Skin epidermis (tissue), 12 donors: ENCODE measurements around the gene UBXN10.
A peak's percentile ranks its signal among the peaks of the same experiment; 100 is the strongest.
"Not testable (repeated sequence)": the region's sequence is repeated elsewhere in the genome, so short reads cannot be mapped to it uniquely, and the experiment has no call there.

Experiments
- H3K27ac ChIP-seq, 21 experiments: fragments of 200-600 bp; sonication (generic) in 11 of 21; one replicate each; pipeline ENCODE4 v1.5.0; 2020; ENCODE audit warnings: mild to moderate bottlenecking in 3 of 21, inconsistent platforms in 2 of 21, moderate library complexity in 2 of 21
- H3K4me3 ChIP-seq, 7 experiments: fragments of 200-600 bp; sonication (generic) in 2 of 7; one replicate each; pipeline ENCODE4 v1.5.0; 2020; ENCODE audit warnings: inconsistent platforms in 2 of 7, mild to moderate bottlenecking in 2 of 7, moderate library complexity in 1 of 7

UBXN10 gene

DNA sequence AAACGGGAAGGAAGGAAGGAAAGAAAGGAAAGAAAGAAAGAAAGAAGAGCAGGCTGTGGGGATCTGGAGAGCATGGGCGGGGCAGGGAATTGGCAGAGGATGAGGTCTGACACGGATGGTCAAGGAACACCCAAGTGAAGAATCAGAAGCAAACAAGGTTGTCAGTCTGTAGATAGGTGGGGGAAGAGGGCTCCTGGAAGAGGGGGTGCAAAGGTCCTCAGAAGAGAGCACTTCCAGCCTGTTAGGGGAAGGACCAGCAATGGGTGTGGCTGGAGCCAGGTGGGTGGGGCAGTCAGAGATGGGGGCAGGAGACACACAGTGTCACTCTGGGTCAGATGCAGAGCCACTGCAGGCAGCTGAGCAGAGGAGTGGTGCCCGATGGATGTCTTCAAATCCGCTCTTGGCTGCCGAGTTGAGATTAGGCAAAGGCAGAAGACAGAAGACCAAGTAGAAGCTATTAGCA is 11.5 kb downstream of the UBXN10 start:
- no peak overlapping the region for H3K4me3 ChIP-seq
- H3K27ac ChIP-seq, result no peak overlapping the region

DNA sequence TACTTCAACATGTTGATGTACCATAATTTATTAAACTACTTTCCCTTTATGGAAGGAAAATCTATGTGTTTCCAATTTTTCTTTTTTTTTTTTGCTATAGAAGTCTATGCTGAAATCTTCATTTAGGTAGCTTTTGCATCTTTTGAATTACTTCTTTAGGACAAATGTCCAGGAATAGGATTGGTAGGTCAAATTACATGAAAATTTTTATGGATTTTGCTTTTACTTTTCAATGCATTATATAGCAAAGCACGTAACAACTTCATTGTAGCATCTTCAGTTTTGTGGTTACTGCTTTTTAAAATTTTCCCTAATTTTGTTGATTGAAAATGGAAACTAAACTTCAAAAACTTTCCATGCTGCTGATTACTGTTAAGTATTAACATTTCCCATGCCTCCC is 12.4 kb downstream of the UBXN10 start:
- H3K4me3 ChIP-seq, result no peak overlapping the region
- H3K27ac ChIP-seq, result no peak overlapping the region

DNA sequence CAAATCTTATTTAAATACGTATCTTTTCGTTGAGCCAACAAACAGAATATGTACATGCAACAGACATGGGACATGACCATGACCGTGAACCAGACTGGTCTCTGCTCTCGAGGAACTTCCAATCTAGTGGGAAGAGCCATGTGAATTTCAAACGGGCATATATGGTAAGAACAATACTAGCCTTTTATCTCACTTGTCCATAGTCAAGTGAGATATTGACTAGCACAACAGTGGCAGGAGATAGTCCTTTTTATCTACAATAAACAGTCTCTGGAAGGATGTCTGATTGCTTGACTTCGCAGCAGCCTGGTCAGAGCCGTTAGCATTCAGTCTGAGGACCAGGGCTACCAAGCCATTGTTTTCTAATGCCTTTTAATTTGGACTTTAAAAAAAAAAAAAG is 13.0 kb downstream of the UBXN10 start:
- no peak overlapping the region for H3K27ac ChIP-seq
- H3K4me3 ChIP-seq, result no peak overlapping the region

DNA sequence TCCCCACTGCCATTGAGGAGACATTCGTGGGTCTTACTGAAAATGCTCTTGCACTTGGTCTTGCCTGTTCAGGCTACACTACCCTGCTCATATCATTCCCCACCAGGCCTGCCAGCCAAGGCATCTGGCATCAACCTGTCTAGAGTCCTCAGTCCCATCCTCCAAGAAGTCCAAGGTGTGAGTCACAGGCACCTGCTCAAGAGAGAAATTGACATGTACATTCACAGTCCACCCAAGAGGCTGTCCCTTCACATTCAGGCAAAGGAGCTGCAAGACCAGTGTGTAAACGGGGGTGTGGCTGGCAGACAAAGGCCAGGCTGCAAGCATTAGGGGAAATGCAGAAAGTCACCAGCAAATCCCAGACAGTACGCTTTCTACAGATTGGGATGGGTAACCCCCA is 13.5 kb downstream of the UBXN10 start:
- Histone ChIP-seq H3K27ac (no peak overlapping the region), H3K4me3 (no peak overlapping the region)

DNA sequence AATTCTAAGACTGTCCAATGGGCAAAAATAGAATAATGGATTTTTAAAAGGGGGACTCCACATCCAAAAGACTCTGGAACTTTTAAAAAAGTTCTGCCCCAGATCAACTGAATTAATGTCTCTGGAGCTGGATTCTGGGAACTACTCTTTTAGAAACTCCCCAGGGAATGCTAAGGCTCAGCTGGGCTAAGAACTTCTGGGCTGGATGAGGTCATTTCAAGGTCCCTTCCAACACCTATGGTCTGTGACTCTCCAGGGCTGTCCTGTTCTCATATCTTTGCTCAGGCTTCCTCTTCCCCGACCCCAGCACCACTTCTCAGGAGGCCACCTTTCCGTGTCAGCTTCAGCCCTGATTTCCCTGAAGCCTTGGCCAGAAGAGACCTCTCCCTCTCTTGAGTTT is 13.9 kb downstream of the UBXN10 start:
- H3K27ac ChIP-seq, result no peak overlapping the region
- H3K4me3 ChIP-seq, result no peak overlapping the region

DNA sequence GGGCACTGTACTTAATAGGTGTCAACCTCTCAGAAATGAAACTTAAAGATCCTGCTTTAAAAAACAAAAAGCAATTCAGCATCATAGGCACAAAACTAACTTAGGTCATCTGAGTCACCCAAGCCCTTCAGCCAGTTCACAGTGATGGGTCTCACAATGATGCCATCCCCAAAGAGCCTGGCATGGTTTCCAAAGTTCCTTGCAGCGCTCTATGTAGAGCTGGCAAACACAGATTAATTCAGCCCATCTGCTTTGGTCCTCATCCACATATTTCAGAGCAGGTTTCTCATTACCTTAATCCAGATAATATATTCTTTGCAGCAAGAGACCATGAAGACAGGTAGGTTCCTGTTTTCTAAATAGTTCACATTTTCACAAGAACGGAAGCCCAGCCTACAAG is 15.1 kb downstream of the UBXN10 start:
- Histone ChIP-seq H3K27ac (no peak overlapping the region), H3K4me3 (no peak overlapping the region)

DNA sequence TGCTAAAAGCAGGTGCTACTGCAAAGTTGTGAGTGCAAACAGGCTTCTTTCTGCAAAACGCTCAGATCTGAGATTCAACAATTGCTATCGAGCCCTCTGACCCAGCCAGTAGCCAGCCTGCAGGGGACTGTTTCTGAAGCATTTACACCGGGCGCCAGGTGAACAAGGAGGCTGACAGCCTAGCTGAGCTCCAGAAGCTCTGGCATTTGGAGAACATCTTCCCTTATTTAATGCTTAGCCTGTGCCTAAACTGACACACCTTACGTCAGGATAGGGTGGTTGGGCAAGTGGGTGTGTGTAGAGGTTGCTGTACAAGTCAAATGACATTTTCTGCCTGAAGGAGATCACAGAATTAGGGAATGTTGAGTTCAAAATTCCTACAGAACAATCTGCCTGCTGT is 16.3 kb downstream of the UBXN10 start:
- H3K27ac ChIP-seq, result no peak overlapping the region
- H3K4me3 ChIP-seq, result no peak overlapping the region

DNA sequence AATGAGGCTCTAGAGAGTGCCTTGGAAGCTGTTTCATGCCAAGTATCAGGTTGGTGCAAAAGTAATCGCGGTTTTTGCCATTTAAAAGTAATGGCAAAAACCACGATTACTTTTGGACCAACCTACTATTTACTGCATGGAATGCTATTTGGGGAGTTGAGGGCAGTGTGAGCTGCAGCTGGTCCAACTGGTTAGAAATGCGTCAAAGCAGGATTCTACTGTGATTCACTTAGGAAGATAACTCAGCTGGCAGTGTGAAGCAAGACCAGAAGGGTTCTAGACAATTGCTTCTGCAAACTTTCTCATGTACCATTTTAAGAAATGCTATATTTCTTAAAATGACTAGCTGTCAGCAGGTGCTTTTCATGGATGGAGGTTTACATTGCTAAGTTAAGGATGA is 21.6 kb downstream of the UBXN10 start:
- Histone ChIP-seq H3K4me3 (no peak overlapping the region), H3K27ac (no peak overlapping the region)

DNA sequence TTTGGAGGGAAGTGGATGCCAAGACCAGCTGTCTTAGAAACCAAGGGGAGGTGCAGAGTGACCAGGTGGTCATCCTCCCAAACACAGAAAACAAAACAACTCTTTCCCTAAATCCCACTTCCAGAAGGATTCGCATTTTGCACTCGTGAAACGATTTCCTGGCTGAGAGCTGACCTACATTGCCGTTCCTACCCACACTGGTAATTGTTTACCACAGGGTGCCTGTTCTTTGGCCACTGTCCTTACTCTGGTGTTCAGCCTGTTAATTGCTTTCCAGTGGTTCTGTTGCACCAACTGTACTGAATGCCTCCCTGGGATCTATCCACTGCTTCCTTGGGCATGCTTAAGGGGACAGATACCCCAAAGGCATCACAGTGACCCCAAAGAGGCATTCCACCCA is 23.6 kb downstream of the UBXN10 start:
- no peak overlapping the region for H3K4me3 ChIP-seq
- H3K27ac ChIP-seq, result no peak overlapping the region

DNA sequence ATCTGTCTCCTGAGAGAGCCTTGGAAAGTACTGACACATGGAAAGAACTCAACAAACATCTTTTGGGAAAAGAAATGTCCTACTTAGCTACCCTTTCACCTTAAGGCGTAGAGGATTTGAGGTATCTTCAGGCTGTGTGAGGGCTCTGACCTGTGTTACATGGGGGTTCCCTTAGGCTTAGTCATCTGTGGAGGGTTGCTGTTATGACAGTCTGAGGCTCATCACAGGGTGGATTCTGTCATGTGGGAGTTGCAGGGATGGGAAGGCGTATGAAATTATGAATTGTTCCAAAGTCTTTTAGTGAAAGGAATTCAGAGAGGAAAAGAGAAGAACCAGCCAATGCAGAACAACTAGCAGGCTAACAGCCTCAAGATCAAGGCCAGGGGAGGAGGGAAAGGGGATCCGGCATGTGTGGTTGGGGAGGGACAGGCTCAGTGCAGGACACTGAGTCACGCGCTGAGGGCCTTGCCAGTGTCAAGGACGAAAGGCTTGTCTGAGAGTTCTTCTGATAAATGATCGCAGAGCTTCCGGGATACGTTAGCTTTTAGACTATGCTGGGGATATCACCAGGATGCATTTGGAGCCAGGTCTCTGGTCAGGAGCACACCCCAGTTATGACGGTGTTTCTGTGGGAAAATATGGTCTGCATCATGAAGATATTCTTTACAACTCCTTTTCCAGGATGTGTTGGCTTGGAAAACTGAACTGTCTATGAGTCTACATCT is 25.0 kb downstream of the UBXN10 start:
- peak overlapping the region in 1 of 21 experiments; percentile 49 for H3K27ac ChIP-seq
- H3K4me3 ChIP-seq, result no peak overlapping the region

DNA sequence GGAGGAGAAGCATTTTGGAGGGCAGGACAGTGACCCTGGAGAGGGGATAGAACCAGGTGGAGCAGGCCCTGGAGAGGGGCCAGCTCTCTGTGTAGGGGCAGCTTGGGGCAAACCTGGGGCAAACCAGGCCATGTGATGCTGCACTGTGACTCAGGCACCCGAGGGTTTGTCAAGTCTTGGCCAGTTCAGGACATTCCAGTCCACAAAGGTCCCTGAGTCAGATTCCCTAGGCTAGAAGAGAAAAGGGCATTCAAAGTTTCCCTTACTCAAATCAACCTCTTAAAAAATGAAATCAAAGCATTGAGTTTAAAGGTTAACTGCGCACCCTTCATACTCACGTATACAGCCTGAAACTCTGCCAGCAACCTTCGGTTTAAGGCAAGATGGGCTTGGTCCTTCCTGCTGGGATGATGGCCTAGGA is 25.6 kb downstream of the UBXN10 start:
- no peak overlapping the region for H3K4me3 ChIP-seq
- peak overlapping the region in 1 of 21 experiments; percentile 49 for H3K27ac ChIP-seq

DNA sequence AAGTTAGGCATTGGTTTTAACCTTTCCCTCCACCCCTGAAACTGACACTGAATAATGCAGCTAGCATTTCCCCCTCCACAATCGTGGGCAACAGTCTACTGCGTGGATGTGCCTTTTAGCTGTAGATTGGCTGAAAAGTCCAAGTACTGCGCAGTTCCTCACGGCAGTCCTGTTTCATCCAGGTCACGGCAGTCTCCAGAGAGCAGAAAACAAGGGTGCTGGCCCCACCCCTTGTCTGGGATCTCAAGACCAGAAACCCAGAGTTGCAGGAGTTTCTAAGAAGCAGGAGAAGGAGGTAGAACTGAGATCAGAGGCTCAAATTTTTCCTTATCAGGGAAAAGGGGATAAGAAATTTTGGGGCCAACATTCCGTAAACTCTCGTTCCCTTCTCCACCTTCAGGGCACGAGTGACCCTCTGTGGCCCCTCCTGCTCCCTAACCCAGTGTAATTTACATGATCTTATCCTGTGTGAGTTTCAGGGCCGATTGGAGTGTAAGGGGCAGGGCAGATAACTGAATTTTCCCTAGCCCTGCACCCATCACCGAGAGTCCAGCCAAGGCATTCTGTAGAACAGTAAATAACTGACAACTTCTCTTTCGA is 26.3 kb downstream of the UBXN10 start:
- no peak overlapping the region for H3K4me3 ChIP-seq
- H3K27ac ChIP-seq, result peak overlapping the region in 1 of 21 experiments; percentile 6

DNA sequence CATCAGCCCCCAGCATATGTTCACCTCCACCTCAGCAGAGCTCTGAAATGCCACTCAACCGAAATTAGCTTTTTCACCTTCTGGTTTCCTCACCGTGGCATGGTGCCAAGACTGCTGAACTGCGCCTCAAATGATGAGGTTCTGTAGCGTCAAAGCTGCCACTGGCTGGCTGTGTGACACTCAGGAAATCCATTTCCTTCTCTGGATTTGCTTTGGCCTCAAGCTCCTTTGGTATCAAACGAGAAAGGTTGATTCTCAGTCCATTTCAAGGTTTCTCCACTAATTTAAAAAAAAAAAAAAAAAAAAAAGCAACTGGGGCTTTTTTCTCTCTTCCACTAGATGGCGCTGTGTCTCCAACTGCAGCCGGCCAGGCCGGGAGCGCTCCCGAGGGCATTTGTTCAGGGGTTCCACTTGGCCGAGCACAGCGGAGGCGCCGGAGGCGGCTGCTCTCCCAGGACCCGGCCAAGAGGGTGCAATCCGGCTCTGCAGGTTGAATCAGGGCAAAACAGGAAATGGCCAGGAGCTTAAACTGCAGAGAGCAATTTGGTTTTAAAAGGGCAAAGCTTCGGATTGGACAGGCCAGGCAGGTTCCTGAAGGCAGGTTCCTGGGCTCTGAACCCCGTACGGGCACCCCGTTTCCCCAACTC is 26.9 kb downstream of the UBXN10 start:
- Histone ChIP-seq H3K27ac (no peak overlapping the region), H3K4me3 (no peak overlapping the region)

DNA sequence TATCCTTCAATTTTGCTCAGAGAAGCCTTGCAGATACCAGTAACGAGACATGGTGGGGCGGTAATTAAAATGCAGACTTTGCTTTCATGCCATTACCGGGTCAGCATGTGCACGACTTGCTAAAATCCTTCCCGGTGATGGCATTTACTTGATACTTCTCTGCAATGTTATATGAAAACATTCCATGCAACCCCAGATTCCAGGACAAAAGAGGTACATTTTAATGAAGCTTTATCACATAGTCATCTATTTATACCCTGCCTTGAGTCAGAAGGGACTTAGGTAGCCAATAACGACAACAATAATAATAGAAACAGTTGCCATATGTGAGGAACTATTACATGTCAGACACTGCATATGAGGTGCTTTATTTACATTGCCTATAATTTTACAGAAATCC is 29.8 kb downstream of the UBXN10 start:
- Histone ChIP-seq H3K4me3 (no peak overlapping the region), H3K27ac (no peak overlapping the region)

DNA sequence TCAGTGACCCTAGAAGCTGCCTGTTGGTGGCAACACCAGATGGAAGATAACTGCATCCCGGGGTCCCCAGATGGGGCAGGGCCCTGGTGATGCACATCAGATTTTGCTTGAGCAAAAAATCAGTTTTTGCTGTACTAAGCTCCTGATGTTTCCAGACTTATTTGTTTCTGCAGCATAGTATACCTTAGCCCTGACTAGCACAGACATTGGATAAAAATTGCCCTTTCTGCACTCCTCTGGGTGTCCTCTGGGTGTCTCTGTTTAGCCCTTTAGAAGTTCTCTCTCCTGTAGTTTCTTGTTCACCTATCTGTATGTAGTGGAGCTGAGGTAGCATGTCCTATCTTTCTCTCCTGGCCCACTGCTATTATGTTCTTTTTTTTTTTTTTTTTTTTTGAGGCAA is 30.7 kb downstream of the UBXN10 start:
- no peak overlapping the region for H3K27ac ChIP-seq

DNA sequence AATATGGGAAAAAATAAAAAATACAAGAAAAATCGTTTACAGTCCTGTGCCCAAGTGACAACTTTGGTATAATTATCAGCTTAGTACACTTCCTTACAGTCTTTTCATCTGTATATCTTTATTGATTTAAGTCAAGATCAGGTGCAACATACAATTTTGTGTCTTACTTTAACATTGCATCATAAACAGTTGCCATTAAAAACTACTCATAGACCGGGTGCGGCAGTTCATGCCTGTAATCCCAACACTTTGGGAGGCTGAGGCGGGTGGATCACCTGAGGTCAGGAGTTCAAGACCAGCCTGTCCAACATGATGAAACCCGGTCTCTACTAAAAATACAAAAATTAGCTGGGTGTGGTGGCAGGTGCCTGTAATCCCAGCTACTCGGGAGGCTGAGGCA is 33.2 kb downstream of the UBXN10 start:
- not testable (repeated sequence) for H3K27ac ChIP-seq, H3K4me3 ChIP-seq

More for the DNA sequence above, 30.7 kb downstream of the UBXN10 start:
- no peak overlapping the region for H3K4me3 ChIP-seq

DNA sequence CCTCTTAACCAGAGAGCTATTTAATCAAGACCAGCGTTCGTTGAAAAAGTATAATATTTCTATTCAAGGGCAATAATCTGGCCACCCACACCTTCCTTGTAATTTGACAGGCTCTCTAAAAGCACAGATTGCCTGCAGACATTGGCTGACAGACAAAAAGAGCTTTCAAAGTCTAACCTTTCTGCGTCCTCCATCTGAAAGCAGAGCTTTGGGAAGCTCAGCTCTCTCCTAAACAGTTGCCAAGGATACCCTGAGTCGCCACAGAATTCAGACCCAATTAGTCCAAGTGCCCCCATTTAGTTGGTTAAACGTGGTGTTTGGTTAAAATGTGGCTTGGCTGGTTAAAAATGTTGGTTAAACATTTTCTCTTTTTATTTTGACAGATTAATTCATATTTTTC is 34.1 kb downstream of the UBXN10 start:
- no peak overlapping the region for H3K27ac ChIP-seq
- H3K4me3 ChIP-seq, result no peak overlapping the region

DNA sequence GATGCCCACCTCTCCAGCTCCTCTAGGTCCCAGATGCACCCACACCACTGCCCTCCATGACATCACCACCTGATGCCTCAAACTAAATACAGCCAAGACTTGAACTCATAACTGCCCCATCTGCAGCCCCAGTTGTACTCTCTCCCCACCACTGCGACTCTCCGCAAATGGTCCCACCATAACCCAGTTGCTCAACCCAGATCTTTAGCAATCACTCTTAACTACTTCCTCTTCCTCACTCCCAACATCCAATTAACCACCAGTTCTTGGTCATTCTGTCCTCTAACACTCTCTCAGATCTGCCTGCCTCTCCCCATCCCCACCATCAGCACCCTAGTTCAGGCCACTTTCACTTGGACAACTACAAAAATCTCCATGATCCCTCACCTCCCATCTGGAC is 37.2 kb downstream of the UBXN10 start:
- Histone ChIP-seq H3K4me3 (no peak overlapping the region), H3K27ac (no peak overlapping the region)

DNA sequence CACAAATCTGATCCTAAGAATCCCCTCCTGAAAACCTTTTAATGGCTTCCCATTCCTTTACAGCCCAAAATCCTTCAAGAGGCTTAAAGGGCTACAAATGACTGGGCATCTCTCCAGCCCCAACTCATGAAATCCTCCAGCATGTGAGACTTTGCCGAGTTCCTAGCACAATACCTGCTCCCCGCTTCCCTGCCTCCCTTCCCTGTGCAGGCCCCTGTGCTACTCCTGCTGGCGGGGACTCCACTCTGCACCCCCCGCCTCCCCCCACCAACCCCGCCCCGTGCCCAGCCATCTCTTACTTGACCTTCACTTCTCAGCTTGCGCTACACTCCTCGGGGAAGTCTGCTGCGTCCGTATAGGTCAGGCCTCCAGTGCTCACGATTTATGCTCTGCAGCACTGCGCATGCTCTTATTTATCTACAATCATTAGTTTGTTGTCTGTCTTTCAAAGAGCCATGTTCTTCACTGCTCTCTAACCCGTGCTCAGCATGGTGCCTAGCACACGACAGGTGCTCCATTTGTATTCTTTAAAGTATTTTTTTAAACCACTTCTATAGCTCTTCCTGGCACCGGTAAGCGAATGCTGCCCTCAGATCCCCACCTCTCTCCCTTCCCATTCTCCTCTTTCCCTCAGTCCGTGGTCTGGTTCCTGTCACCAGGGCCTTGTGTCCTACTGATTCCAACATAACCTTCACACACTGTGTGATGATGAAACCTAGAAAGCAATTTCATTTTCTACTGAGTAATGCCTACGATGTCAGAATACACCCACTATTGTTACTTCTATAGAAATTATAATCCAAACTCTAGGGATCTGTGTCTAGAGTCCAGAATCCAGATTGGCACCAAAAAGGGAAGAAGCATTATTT is 37.9 kb downstream of the UBXN10 start:
- Histone ChIP-seq H3K27ac (no peak overlapping the region), H3K4me3 (no peak overlapping the region)

DNA sequence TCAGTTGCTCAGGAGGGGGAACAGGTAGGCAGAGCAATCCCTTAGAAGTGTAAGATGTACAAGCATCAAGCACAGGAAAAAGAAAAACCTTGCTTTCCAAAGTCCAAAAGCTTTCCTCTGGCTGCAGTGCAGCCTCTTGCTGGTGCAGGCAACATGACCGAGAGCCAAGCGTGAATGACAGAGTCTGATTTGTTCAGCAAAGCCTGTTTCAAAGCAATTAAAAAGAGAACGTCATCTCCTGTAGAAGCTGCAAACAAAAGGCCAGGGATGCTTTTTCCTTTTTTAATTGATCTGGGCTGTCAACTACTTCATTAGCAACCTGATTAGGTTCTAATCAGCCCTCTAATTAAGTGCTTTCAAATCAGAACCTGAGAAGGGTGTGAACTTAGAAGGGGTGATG is 38.6 kb downstream of the UBXN10 start:
- Histone ChIP-seq H3K4me3 (no peak overlapping the region), H3K27ac (no peak overlapping the region)
